Subcutaneous adipose tissue (tissue), 4 donors: ENCODE data around the gene CD79A. TPM values are rescaled to one million over a fixed set of nuclear protein-coding genes. Genes with fewer than 3 reads are reported as not detected.

Source experiments
- total RNA-seq, 4 donors: library from RNA; depleted of rRNA; stranded (reverse); fragments of >200 nt; gene quantifications; one replicate each; pipeline ENCODE4 v1.1.0, GENCODE V29; 2016
- TF ChIP-seq, protein P1 (sequence below): fragments of 450-650 bp; IDR thresholded peaks from one replicate; pipeline ENCODE4 v1.5.1; 2016; ENCODE audit warnings: low read depth, mild to moderate bottlenecking, control low read depth, antibody characterized with exemption, moderate library complexity

CD79A gene
- total RNA-seq, 4 donors from 2014 or later, result 0.51 TPM; not detected in 3

DNA sequence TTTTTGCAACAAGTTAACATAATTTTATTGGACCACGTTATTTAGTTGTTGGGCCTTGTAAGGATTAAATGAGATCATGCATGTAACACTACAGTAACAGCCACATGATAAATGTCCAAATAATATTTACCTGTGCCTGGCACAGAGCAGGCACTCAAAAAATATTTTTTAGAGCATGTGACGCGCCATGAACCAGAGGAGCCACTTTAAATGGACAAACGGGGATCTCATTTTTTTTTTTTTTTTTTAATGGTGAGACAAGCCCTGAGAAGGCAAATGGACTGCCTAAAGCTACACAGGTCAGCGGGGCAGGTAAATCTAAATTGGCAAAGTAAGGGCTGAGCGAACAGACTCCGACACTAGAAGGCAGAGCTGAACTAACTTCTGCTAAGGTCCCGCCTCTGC is 17.9 kb upstream of the CD79A start:
- TF ChIP-seq, protein P1, sequence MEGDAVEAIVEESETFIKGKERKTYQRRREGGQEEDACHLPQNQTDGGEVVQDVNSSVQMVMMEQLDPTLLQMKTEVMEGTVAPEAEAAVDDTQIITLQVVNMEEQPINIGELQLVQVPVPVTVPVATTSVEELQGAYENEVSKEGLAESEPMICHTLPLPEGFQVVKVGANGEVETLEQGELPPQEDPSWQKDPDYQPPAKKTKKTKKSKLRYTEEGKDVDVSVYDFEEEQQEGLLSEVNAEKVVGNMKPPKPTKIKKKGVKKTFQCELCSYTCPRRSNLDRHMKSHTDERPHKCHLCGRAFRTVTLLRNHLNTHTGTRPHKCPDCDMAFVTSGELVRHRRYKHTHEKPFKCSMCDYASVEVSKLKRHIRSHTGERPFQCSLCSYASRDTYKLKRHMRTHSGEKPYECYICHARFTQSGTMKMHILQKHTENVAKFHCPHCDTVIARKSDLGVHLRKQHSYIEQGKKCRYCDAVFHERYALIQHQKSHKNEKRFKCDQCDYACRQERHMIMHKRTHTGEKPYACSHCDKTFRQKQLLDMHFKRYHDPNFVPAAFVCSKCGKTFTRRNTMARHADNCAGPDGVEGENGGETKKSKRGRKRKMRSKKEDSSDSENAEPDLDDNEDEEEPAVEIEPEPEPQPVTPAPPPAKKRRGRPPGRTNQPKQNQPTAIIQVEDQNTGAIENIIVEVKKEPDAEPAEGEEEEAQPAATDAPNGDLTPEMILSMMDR, result no peak

DNA sequence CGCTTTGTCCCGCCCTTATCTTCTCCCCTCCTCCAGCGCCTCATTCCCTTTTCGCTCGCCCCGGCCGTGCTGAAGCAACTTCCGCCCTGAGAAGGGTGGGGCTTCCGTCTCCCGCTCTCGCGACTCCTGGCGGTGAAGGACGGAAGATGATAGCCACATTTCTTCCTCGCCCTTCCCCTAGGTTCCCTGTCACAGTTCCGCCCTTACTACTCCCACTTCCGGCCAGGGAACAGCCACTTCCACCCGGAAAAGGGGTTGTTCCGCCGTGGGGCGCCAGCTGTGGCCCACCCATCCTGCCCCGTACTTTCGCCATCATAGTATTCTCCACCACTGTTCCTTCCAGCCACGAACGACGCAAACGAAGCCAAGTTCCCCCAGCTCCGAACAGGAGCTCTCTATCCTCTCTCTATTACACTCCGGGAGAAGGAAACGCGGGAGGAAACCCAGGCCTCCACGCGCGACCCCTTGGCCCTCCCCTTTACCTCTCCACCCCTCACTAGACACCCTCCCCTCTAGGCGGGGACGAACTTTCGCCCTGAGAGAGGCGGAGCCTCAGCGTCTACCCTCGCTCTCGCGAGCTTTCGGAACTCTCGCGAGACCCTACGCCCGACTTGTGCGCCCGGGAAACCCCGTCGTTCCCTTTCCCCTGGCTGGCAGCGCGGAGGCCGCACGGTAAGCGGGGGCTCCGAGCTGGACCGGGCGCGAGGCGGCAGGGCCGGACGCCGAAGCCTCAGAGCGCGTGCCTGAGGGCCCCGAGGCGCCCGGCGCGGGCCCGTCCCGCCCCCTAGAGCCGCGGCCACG is 17.3 kb upstream of the CD79A start, which contains the start of gene RPS19:
RPS19 (plus strand) TSS at position 638 of the 801 bp plus-strand sequence. CDS start 520 bp downstream, outside the sequence.
- TF ChIP-seq, protein P1, result no peak

DNA sequence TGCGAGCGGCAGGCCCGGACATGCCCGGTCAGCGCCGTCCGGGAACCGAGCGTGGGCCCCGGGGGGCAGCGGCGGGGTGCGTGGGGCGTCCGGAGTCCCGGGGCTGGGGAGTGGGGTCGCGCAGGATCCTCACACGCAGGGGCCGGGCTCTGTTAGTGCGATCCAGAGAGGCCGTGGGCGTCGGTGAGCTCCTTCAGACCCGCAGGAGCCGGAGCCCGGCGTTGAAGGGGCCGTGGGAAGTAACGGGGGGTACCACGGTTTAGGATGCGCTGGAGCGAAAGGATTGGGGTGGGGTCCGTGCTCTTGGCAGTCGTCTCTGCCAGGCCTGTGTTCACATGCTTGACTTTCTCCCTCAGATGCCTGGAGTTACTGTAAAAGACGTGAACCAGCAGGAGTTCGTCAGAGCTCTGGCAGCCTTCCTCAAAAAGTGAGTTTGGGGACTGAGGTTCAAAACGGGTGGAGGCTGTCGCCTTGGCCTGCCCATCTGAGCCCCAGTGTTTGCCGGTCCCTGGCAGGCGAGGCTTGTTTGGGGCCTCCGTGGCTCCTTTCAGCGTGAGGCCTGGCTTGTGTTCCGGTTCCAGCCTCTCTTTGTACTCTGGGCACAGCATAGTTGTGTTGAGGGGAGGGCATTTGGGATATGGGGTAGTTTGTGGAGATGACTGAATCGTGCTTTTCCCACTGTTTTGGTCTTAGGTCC is 16.5 kb upstream of the CD79A start:
- TF ChIP-seq, protein P1, result no peak

DNA sequence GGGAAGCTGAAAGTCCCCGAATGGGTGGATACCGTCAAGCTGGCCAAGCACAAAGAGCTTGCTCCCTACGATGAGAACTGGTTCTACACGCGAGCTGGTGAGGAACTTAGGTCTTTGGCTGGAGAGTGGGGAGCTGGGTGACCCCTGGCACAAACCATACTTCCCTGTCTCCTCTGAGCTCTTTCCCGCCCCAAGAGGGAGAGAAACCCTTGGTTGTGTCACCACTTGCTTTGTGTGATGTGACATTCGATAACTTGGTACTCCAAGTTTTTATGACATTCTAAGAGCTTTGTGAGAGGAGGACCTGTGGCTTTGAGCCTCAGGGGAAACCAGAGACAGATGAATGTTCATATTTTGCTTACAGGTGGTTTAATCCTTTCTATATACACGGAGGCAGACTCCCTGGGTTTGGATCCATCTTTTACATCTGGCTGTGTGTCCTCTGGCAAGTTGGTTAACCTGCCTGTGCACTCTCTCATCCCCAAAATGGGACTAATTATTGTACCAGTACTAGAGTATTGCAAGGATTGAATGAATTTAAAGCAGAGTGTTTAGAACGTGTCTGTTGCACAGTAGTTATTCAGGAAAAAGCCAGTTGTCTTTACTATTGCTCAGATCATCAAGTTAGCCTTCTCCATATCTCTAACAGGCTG is 15.8 kb upstream of the CD79A start:
- TF ChIP-seq, protein P1, result no peak

DNA sequence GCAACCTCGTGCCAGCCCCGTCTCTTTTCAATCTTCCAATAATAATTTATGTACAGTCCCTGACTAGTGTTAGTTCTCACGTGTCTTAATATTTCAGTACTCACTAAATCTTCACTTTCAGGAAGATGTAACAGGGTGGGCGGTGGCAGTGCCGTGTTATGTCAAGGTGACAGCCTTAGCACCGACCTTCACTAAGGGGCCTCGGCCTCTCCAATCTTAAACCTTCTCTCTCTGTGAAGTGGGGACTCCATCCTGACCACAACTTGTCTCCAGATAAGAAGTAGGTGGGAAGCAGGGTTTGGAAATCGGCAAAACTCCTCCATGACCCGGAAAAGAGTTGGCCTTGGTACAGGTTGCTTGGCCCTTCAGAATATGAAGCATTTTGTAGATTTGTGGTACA is 15.2 kb upstream of the CD79A start:
- TF ChIP-seq, protein P1, result no peak

- TF ChIP-seq, protein P1, result no peak
Observed at GRCh38 chr19:41862445-41862986, 14.6 kb upstream of the CD79A start.
